HFF-Myc (cell line): ENCODE data around the gene S100A12.

ENCODE experiments used
- DNase-seq: peaks from one replicate; pipeline ENCODE4 v3.0.0-alpha.2; 2011; ENCODE audit warnings: low read depth; ENCODE audit errors: extremely low read depth
- H3K4me3 ChIP-seq: replicated peaks from 2 replicates; pipeline ENCODE4 v1.5.1; 2011; ENCODE audit warnings: low read depth, mild to moderate bottlenecking, control low read depth, low read length
- CTCF ChIP-seq: IDR thresholded peaks from 2 replicates; pipeline ENCODE4 v1.5.1; 2012; ENCODE audit warnings: mild to moderate bottlenecking, low read depth, low read length, control low read depth; ENCODE audit errors: missing control alignments

S100A12 gene

GRCh38 chr1:153360190-153360589 is 15.2 kb downstream of the S100A12 start:
- DNase-seq, result no peak
- TF ChIP-seq CTCF, result no peak
- no peak overlapping the region for H3K4me3 ChIP-seq

- no peak overlapping the region for H3K4me3 ChIP-seq
- TF ChIP-seq CTCF, result no peak
- DNase-seq, result no peak
Measured at GRCh38 chr1:153359241-153359640, 16.2 kb downstream of the S100A12 start.

GRCh38 chr1:153358691-153358975 is 16.8 kb downstream of the S100A12 start:
- no peak for TF ChIP-seq CTCF
- H3K4me3 ChIP-seq, result no peak overlapping the region
- DNase-seq, result no peak

GRCh38 chr1:153357853-153358690 is 17.3 kb downstream of the S100A12 start, which contains the start of gene S100A9:
S100A9 (plus strand) TSS chr1:153357854; CDS start chr1:153358284, 430 bp downstream.
- no peak within 1 kb of the TSS for H3K4me3 ChIP-seq
- DNase-seq, result no peak
- TF ChIP-seq CTCF, result no peak

GRCh38 chr1:153357076-153357852 is 18.2 kb downstream of the S100A12 start:
- TF ChIP-seq CTCF, result no peak
- H3K4me3 ChIP-seq, result no peak overlapping the region
- DNase-seq, result no peak

- DNase-seq, result no peak
- no peak for TF ChIP-seq CTCF
- H3K4me3 ChIP-seq, result no peak overlapping the region
Measured at GRCh38 chr1:153356392-153357075, 18.9 kb downstream of the S100A12 start.
